ENCODE data around the gene TAF1B. TPM values are rescaled to one million over a fixed set of nuclear protein-coding genes. Genes with fewer than 3 reads are reported as not detected.

The TAF1B gene
- total RNA-seq, 1 donor from 2014 or later, result 28.2 TPM

DNA sequence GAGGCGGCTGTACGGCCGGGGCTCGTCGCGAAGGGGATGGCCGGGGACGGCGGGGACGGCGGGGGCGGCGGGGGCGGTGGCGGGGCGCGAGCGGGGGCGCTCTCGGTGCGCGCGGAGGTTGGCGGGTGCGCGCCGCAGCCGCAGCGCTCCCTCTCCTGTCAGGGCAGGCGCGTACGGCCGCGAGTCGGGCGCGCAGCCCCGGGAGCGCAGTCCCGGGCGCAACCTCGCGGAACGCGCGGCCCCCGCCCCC lies 107.9 kb downstream of the TAF1B start:
- Mint-ChIP-seq H3K36me3 (no peaks in the 10 kb centered on the region), H3K4me1 (peaks cover 28% of the 10 kb centered on the region), H3K9me3 (no peaks in the 10 kb centered on the region), H3K4me3 (peak overlapping the region; percentile 68), H3K27ac (no peak overlapping the region), H3K27me3 (ENCODE audit: low read depth) (peaks cover 42% of the 10 kb centered on the region)
- TF ChIP-seq, protein P1, sequence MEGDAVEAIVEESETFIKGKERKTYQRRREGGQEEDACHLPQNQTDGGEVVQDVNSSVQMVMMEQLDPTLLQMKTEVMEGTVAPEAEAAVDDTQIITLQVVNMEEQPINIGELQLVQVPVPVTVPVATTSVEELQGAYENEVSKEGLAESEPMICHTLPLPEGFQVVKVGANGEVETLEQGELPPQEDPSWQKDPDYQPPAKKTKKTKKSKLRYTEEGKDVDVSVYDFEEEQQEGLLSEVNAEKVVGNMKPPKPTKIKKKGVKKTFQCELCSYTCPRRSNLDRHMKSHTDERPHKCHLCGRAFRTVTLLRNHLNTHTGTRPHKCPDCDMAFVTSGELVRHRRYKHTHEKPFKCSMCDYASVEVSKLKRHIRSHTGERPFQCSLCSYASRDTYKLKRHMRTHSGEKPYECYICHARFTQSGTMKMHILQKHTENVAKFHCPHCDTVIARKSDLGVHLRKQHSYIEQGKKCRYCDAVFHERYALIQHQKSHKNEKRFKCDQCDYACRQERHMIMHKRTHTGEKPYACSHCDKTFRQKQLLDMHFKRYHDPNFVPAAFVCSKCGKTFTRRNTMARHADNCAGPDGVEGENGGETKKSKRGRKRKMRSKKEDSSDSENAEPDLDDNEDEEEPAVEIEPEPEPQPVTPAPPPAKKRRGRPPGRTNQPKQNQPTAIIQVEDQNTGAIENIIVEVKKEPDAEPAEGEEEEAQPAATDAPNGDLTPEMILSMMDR (IDR thresholded peaks at IDR 0.05; ENCODE audit: unreplicated experiment), result no peak
- DNase-seq (ENCODE audit: low spot score in 2 of 2, unreplicated experiment in 2 of 2), result no peak

DNA sequence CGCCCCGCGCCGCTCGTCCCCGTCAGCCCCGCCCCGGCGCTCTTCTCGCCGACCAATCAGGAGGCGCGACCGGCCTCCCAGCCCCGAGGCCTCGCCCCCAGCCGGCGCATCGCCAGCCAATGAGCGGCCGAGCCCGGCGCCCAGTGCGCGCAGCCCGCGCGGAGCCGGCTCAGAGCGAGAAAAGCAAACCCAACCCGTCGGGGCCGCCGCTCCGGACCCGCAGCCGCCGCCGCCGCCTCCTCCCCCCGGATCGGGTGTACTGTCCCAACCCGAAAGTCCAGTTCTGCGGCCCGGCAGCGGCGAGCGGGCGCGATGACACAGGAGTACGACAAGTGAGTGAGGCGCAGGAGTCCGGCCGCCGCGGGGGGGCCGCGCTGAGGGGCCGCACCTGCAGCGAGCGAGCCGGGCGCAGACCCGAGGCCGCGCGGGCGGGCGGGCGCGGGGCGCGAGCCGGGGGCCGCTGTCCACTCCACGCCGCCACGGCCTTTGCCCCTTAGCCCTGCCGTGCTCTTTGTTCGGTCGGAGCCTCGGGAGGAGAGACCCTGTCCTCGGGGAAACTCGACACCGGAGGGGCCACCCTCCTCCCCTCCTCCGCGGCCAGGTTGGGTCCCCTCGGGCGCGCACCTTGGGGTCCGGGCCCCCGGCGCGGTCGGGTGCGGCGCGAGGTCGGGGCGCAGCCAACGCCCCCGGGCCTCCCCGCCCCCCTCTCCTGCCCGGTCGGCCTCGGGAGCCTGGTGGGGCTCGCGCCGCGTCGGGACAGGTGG lies 108.4 kb downstream of the TAF1B start, which contains the start of gene GRHL1:
GRHL1 (plus strand) TSS at position 172 of the 764 bp plus-strand sequence; CDS start at position 313, 141 bp downstream.
- no peaks in the 10 kb centered on the region for H3K9me3 Mint-ChIP-seq
- peaks cover 40% of the 10 kb centered on the region for H3K27me3 Mint-ChIP-seq (ENCODE audit: low read depth)
- TF ChIP-seq, protein P1 (IDR thresholded peaks at IDR 0.05; ENCODE audit: unreplicated experiment), result no peak
- peak within 1 kb of the TSS; percentile 78 for H3K4me3 Mint-ChIP-seq
- H3K36me3 Mint-ChIP-seq, result no peaks in the 10 kb centered on the region
- peaks cover 28% of the 10 kb centered on the region for H3K4me1 Mint-ChIP-seq
- H3K27ac Mint-ChIP-seq, result peak within 1 kb of the TSS; percentile 86
- DNase-seq (ENCODE audit: low spot score in 2 of 2, unreplicated experiment in 2 of 2), result peak; percentile 92 to 95

DNA sequence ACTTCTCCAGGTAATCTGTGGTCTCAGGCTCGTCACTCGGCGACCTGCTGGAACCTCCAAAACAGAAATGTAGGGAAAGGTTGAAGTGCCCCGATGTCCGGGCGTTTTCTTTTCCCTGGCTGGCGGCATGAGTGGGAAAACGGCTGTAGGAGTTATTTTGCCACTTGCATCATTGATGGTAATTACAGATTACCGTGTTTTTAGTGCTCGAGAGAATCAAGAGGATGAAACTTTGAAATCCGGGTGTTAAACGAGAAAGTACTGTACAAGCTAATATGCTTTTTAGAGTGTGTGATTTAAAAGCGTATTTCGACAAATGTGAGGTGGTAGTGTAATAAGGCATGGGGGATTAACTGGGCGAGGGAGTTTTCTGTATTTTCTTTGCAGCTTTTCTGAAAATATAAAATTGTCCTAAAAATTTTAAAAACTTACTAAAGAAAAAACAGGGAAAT lies 109.0 kb downstream of the TAF1B start:
- peaks cover 40% of the 10 kb centered on the region for H3K27me3 Mint-ChIP-seq (ENCODE audit: low read depth)

DNA sequence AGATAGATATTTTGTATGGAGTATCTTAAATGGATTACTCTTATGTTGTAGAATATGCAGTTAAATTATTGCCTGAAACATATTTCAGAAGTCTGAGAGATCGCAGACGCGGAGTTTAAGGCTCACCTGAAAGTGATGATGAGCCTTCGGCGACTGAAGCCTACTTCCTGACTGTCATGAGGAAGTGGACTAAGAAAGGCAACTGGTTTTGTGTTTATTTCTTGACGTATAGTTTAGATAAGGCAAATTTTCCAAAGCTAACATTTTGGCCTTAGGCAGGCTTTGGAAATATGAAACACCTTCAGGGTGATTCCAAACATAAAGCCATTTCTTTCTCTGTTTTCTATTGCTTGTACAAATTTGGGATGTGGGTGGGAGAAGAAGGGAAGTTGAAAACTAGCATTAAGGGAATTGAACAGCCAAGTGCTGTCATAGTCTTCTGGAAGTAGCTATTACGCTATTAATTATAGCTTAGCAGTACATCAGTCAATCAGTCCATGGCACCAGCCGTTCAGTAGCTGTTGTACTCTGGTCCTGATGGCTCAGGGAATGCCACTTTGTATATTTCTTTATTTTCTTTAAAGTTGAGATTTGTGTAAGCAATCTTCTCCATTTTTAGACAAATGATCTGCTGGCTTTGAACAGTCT lies 109.7 kb downstream of the TAF1B start:
- no peak for DNase-seq (ENCODE audit: low spot score in 2 of 2, unreplicated experiment in 2 of 2)
- H3K4me1 Mint-ChIP-seq, result peaks cover 28% of the 10 kb centered on the region
- peak overlapping the region; percentile 75 for H3K4me3 Mint-ChIP-seq
- peaks cover 40% of the 10 kb centered on the region for H3K27me3 Mint-ChIP-seq (ENCODE audit: low read depth)
- no peaks in the 10 kb centered on the region for H3K9me3 Mint-ChIP-seq
- TF ChIP-seq, protein P1 (IDR thresholded peaks at IDR 0.05; ENCODE audit: unreplicated experiment), result no peak
- H3K36me3 Mint-ChIP-seq, result no peaks in the 10 kb centered on the region
- peak overlapping the region; percentile 44 for H3K27ac Mint-ChIP-seq

More for the DNA sequence above, 109.0 kb downstream of the TAF1B start:
- H3K36me3 Mint-ChIP-seq, result no peaks in the 10 kb centered on the region
- peak overlapping the region; percentile 75 for H3K4me3 Mint-ChIP-seq
- TF ChIP-seq, protein P1 (IDR thresholded peaks at IDR 0.05; ENCODE audit: unreplicated experiment), result no peak
- no peak for DNase-seq (ENCODE audit: low spot score in 2 of 2, unreplicated experiment in 2 of 2)
- peaks cover 28% of the 10 kb centered on the region for H3K4me1 Mint-ChIP-seq
- H3K9me3 Mint-ChIP-seq, result no peaks in the 10 kb centered on the region
- peak overlapping the region; percentile 44 for H3K27ac Mint-ChIP-seq

DNA sequence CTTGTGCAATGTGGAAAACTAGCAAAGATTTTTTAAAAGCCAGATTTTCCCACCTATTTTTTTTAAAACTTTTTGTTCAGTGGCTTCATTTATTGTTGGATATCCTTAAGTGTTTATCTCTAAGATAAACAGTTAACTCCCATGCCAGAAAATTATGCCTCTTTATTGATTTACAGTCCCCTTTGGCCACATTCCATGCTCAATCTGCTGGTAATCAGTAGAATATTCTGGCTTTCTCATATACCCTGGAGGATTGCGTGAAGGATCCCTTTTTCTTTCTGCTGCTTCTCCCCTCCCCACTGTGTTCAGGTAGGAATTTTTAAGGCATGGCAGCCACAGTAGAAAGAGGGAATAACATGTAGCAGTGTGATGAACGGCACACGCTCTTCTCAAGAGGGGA lies 110.9 kb downstream of the TAF1B start:
- no peak for DNase-seq (ENCODE audit: low spot score in 2 of 2, unreplicated experiment in 2 of 2)
- TF ChIP-seq, protein P1 (IDR thresholded peaks at IDR 0.05; ENCODE audit: unreplicated experiment), result no peak
- no peaks in the 10 kb centered on the region for H3K9me3 Mint-ChIP-seq
- H3K27me3 Mint-ChIP-seq (ENCODE audit: low read depth), result peaks cover 34% of the 10 kb centered on the region
- peak overlapping the region; percentile 75 for H3K4me3 Mint-ChIP-seq
- no peaks in the 10 kb centered on the region for H3K36me3 Mint-ChIP-seq
- peaks cover 28% of the 10 kb centered on the region for H3K4me1 Mint-ChIP-seq
- peak overlapping the region; percentile 88 for H3K27ac Mint-ChIP-seq

Measured in mesothelial cell of epicardium (in vitro differentiated cells).